KMS-11 (cell line): Measurements from ENCODE around the gene SLC9A4.
"Not testable (repeated sequence)": the region's sequence is repeated elsewhere in the genome, so short reads cannot be mapped to it uniquely, and the experiment has no call there.

Experiments
- H2AFZ ChIP-seq: fragments of 200-600 bp; sonication (generic); 2 replicates; pipeline ENCODE4 v1.6.1; 2016; ENCODE audit warnings: antibody characterized with exemption, mixed run types, low read depth
- H3K27ac ChIP-seq: fragments of 200-600 bp; sonication (generic); 2 replicates; pipeline ENCODE4 v1.6.1; 2016; ENCODE audit warnings: mild to moderate bottlenecking, mixed run types
- H3K27me3 ChIP-seq: fragments of 200-600 bp; sonication (generic); 2 replicates; pipeline ENCODE4 v1.6.1; 2017; ENCODE audit warnings: mild to moderate bottlenecking, low read depth, mixed run types, moderate library complexity; ENCODE audit not compliant: insufficient read depth
- H3K36me3 ChIP-seq: fragments of 200-600 bp; sonication (generic); 2 replicates; pipeline ENCODE4 v1.6.1; 2017; ENCODE audit warnings: mild to moderate bottlenecking, mixed run types; ENCODE audit not compliant: insufficient read depth
- H3K4me1 ChIP-seq: fragments of 200-600 bp; sonication (generic); 2 replicates; pipeline ENCODE4 v1.6.1; 2016; ENCODE audit warnings: mild to moderate bottlenecking, low read depth, mixed run types; ENCODE audit not compliant: poor library complexity, severe bottlenecking
- H3K4me2 ChIP-seq: fragments of 200-600 bp; sonication (generic); 2 replicates; pipeline ENCODE4 v1.7.0; 2016; ENCODE audit warnings: mild to moderate bottlenecking, mixed run types
- H3K4me3 ChIP-seq: fragments of 200-600 bp; sonication (generic); IDR thresholded peaks from 2 replicates; pipeline ENCODE4 v1.6.1; 2017; ENCODE audit warnings: low read depth, low read length, mixed read lengths; ENCODE audit not compliant: insufficient read depth
- H3K79me2 ChIP-seq: fragments of 200-600 bp; sonication (generic); 2 replicates; pipeline ENCODE4 v1.6.1; 2016; ENCODE audit warnings: low read depth, mixed run types; ENCODE audit not compliant: insufficient read depth
- H3K9ac ChIP-seq: fragments of 200-600 bp; sonication (generic); 2 replicates; pipeline ENCODE4 v1.6.1; 2016; ENCODE audit warnings: mild to moderate bottlenecking, mixed run types
- H4K20me1 ChIP-seq: fragments of 200-600 bp; sonication (generic); 2 replicates; pipeline ENCODE4 v1.6.1; 2016; ENCODE audit warnings: mild to moderate bottlenecking, mixed run types; ENCODE audit not compliant: insufficient read depth
- CTCF ChIP-seq: fragments of 200-600 bp; sonication (generic); conservative IDR thresholded peaks from 2 replicates; pipeline ENCODE4 v1.6.1; 2017; ENCODE audit warnings: low read depth, mild to moderate bottlenecking, antibody characterized with exemption, low read length, moderate library complexity, mixed read lengths

The SLC9A4 gene

DNA sequence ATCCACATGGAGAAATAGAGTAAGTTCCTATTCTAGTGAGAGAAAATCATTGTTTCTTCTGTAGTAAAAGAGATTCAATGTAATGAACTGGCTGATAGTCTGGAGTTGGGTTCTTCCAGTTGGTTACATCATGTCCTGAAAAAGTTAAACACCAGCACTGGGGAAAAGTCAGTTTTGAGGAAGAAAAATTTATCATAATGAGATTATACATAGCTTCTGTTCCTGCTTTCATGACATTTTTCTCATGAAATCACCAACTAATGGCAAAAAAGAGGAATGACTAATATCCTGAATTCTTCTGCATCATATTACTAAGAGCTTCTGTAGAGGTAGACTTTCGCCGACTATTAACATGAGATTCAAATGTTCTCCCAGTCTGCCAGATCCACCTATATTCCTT, 77.1 kb downstream of the SLC9A4 start:
- no peaks in the 10 kb centered on the region for H3K4me1 ChIP-seq
- H3K4me3 ChIP-seq = no peak overlapping the region
- no peaks in the 10 kb centered on the region for H4K20me1 ChIP-seq
- H3K79me2 ChIP-seq = no peaks in the 10 kb centered on the region
- no peak overlapping the region for H3K4me2 ChIP-seq
- no peak overlapping the region for H3K9ac ChIP-seq
- H3K27ac ChIP-seq = no peak overlapping the region
- no peak for TF ChIP-seq CTCF
- no peaks in the 10 kb centered on the region for H3K27me3 ChIP-seq
- H2AFZ ChIP-seq = no peak overlapping the region
- H3K36me3 ChIP-seq = no peaks in the 10 kb centered on the region

DNA sequence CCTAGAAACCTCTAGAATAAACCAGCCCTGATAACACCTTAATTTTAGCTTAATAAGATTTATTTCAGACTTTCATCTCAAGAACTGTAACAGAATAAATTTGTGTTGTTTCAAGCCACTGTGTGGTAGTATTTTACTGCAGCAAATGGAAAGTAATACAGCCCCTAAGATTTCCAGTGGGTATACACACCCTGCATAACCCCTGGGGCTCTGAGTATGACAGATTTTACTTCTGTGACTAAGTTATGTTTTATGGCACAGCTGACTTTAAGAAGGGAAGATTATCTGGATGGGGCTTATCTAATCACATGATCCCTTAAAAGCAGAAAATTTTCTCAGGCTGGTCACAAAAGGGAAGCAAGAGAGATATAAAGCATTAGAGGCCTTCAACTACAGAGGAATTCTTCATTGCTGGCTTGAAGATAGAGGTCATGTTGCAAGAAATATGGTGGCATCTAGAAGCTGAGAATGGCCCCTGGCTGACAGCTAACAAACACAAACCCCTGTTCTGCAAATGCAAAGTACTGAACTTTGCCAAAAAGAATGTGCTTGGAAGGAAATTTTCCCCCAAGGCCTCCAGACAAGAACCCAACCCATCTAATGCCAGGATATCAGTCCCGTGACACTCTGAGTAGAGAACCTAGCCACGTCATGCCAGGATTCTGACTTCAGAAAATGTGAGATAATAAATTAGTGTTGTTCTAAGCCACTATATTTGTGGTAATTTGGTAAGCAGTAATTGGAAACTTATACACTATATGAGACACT, 78.5 kb downstream of the SLC9A4 start:
- Histone ChIP-seq H3K4me3 (no peak overlapping the region), H3K27me3 (no peaks in the 10 kb centered on the region), H3K79me2 (no peaks in the 10 kb centered on the region), H3K9ac (no peak overlapping the region), H4K20me1 (no peaks in the 10 kb centered on the region), H3K4me2 (no peak overlapping the region), H3K27ac (no peak overlapping the region), H3K4me1 (no peaks in the 10 kb centered on the region), H2AFZ (no peak overlapping the region), H3K36me3 (no peaks in the 10 kb centered on the region)
- no peak for TF ChIP-seq CTCF

- Histone ChIP-seq H3K4me2 (no peak overlapping the region), H3K27ac (no peak overlapping the region), H3K79me2 (no peaks in the 10 kb centered on the region), H3K4me1 (no peaks in the 10 kb centered on the region), H3K36me3 (no peaks in the 10 kb centered on the region), H3K9ac (no peak overlapping the region), H3K4me3 (no peak overlapping the region), H4K20me1 (no peaks in the 10 kb centered on the region), H3K27me3 (no peaks in the 10 kb centered on the region), H2AFZ (no peak overlapping the region)
- TF ChIP-seq CTCF = no peak
Observed at GRCh38 chr2:102553601-102554000, 80.6 kb downstream of the SLC9A4 start.

DNA sequence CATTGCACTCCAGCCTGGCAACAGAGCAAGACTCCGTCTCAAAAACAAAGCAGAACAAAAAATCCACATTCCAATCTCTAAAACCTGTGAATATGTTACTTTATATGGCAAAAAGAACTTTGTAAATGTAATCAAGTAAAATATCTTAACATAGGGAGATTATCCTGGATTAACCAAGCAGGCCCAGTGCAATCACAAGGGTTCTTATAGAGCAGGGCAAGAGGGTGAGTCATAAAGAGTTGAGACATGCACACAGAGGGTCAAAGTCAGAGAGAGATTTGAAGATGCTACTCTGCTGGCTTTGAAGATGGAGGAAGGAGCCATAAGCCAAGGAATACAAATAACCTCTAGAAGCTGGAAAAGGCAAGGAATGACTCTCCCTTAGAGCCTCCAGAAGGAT, 85.4 kb downstream of the SLC9A4 start:
- no peaks in the 10 kb centered on the region for H3K79me2 ChIP-seq
- no peaks in the 10 kb centered on the region for H3K27me3 ChIP-seq
- no peak overlapping the region for H3K9ac ChIP-seq
- no peak for TF ChIP-seq CTCF
- no peaks in the 10 kb centered on the region for H4K20me1 ChIP-seq
- H3K36me3 ChIP-seq = no peaks in the 10 kb centered on the region
- H3K4me3 ChIP-seq = no peak overlapping the region
- no peak overlapping the region for H3K27ac ChIP-seq
- no peaks in the 10 kb centered on the region for H3K4me1 ChIP-seq
- H3K4me2 ChIP-seq = no peak overlapping the region
- H2AFZ ChIP-seq = no peak overlapping the region

DNA sequence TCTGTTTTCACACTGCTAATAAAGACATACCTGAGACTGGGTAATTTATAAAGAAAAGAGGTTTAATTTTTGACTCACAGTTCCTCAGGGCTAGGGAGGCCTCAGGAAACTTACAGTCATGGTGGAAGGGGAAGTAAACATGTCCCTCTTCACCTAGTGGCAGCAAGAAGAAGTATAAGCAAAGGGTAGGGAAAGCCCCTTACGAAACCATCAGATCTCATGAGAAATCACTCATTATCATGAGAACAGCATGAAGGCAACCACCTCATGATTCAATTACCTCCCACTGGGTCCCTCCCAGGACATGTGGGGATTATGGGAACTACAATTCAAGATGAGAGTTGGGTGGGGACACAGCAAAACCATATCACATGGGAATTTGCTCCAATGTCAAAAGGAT, 89.5 kb downstream of the SLC9A4 start:
- not testable (repeated sequence) for H4K20me1 ChIP-seq, H3K4me1 ChIP-seq, H3K27ac ChIP-seq

More for the DNA sequence above, 89.5 kb downstream of the SLC9A4 start:
- not testable (repeated sequence) for H3K9ac ChIP-seq, H3K27me3 ChIP-seq, H2AFZ ChIP-seq, H3K4me2 ChIP-seq, H3K4me3 ChIP-seq, H3K79me2 ChIP-seq, H3K36me3 ChIP-seq
